Activated CD4-positive, CD25-positive, alpha-beta regulatory T cell treated with anti-CD3 and anti-CD28 coated beads, Interleukin-2, amount 50 U/mL, for 72 hours (primary cell): ENCODE measurements around the gene KCNIP1.

ENCODE experiments used
- DNase-seq: peaks from one replicate; pipeline ENCODE4 v3.0.0; 2021

Gene KCNIP1

DNA sequence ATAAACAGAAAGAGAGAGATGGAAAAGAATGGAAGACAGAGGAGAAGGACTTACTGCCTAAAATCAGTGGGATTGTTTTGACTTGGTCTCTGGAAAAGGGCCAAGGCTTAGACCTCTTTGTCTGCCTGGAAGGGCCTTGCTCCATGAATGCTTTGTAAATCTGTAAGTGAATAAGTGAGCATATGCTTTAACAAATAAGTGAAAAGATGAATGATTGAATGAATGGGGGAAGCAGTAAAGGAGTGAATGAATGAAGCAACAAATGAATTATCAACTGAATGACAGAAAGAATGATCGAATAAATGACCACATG, 5.5 kb downstream of the KCNIP1 start:
- DNase-seq = no peak

GRCh38 chr5:170510126-170510525, 6.3 kb downstream of the KCNIP1 start:
- DNase-seq = no peak

- no peak for DNase-seq
These were observed 6.7 kb downstream of the KCNIP1 start for GRCh38 chr5:170510559-170510958.

GRCh38 chr5:170511551-170512258, 7.9 kb downstream of the KCNIP1 start:
- no peak for DNase-seq

DNA sequence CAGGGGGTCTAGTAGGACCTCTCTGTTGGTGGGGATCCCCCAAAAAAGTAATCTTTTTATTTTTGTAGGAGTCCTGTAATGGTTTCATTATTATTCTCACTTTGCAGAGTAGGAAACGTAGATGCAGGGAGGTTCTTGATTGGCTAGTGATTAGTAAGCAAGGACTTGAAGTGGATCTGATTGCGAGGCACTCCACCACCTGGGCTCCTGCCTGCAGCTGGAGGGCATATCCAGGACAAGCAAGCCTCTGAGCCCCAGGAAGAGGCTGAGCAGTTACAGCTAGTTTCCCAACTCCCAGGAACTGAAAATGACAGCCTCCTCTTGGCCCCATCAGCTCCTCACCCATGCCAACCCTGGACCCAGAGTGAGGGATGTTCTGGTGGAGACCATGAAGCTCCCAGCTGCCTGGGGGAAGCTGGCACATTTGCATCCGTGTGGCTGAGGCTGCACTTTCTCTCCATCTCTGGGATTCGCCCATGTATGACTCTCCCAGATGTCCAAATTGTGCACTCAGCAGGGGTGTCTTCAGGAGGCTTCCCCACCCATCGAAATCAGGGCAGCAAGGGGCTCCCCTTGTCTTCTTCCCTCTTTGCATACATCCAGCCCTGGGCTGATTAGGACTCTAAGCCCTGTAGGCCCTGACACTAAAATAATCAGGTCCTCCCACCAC, 10.2 kb downstream of the KCNIP1 start:
- DNase-seq = no peak

GRCh38 chr5:170517411-170517810, 13.6 kb downstream of the KCNIP1 start:
- DNase-seq = no peak

- no peak for DNase-seq
These were observed 14.5 kb downstream of the KCNIP1 start for GRCh38 chr5:170518277-170518676.

- no peak for DNase-seq
These were observed 15.7 kb downstream of the KCNIP1 start for GRCh38 chr5:170519549-170519948.

- no peak for DNase-seq
These were observed 16.6 kb downstream of the KCNIP1 start for GRCh38 chr5:170520372-170520771.

- DNase-seq = no peak
These were observed 18.7 kb downstream of the KCNIP1 start for GRCh38 chr5:170522211-170523141.

DNA sequence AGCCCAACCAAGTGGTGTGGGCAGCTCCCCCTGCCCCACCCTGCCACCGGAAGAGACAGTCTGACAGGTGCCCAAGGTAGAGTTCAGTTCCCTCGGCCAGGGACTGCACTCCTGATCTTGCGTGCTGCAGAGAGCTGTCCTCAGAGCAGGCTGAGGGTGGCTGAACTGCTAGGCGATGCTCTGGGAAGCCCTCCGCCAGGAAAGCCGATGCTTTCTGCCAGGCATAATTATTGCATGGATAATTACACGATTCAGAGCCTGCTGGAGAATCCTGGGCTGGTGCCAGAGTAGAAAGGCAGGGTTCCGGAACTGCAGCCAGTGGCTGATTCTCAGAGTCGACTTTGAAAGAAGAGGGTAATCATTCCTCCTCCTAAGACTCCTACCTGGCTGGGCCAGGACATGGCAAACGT, 19.3 kb downstream of the KCNIP1 start:
- DNase-seq = no peak

DNA sequence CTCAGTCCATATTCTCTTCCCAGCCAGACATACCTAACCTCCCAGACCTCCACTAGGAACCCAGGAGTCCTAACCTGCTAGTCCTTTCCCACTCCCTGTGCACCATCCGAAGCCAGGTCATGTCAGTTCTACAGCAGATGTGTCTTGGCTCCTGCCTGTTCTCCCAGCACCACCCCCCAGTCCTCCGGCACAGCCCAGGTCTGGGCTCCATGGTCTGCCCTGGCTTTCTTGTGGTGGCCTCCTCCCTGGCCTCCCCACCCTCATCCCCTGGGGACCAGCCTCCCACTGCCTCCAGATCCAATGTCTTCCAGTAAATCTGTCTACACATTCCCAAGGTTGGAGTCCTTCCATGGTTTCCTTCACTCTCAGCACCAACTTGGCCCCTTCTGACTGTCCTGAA, 20.0 kb downstream of the KCNIP1 start:
- no peak for DNase-seq

DNA sequence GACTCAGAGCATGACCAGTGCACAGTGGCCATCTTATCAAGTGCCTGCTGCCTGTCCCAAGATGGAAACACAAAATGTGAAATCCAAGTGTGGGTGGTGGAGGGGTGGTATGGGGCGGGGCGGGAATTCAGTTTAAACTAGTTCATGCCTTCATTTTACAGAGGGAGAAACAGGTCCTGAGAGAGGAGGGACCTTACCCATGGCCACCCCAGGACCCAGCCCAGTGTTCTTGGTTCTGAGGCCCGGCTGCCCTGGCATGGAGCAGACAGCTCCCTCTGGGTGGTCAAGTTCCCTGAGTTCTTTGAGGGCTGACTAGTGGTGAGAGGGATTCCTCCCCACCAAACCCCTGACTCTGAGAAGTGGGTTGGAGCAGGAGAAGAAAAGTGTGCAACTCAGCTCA, 20.8 kb downstream of the KCNIP1 start:
- no peak for DNase-seq

- DNase-seq = no peak
These were observed 21.8 kb downstream of the KCNIP1 start for GRCh38 chr5:170525470-170526211.

GRCh38 chr5:170527991-170528390, 24.2 kb downstream of the KCNIP1 start:
- DNase-seq = no peak

DNA sequence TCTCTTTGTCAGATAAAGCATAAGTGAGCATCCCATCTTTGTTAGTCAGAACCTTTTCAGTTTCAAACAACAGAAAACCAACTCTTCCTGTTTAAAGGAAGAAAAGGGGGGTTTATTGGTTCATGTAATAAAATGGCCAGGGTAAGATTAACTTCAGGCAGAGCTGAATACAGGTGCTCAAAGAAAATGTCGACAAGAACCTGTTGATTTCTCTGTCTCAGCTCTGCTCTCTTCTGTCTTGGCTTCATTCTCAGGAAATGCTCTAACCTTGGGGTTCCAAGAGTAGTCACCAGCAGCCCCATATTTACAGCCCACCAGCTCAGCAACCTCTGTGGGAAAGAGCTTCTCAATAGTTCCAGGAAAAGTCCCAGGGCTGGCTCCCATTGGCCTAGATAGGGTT, 25.2 kb downstream of the KCNIP1 start:
- no peak for DNase-seq

GRCh38 chr5:170532935-170533334, 29.1 kb downstream of the KCNIP1 start:
- no peak for DNase-seq

- DNase-seq = no peak
These were observed 29.6 kb downstream of the KCNIP1 start for GRCh38 chr5:170533383-170533782.

DNA sequence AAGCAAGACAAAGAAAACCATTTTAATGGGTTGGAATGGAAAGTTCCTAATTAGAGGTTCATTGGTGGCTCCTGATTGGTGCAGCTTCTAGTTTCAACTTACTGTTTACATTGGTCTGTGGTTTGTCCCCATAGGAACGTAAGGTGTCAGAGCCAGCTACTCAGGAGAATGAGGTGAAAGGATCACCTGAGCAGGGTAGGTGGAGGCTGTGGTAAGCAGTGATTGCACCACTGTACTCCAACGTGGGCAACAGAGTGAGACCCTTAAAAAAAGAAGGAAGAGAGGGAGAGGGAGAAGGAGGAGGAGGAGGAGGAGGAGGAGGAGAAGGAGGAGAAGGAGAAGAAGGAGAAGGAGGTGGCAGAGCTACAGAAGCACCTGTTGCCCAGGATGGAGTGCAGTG, 30.4 kb downstream of the KCNIP1 start:
- DNase-seq = no peak

DNA sequence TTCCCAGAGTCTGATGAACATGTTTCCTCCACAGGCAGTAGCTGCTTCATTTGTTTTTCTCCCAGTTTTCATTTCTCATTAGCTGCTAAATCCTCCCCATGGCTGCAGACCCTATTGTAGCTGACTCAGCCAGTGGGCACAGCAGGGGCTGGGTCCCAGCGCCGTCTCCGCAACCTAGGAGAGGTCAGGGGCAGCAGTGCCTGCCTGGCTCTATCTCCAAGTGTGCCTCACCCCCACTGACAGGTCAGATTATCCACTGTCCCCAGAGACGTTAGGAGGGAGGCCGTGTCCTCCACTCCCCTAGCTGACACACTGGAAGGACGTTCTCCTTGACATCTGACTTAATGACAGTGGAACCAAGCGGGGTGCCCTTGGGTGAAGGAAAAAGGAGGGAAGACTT, 31.1 kb downstream of the KCNIP1 start:
- no peak for DNase-seq

GRCh38 chr5:170536525-170536924, 32.7 kb downstream of the KCNIP1 start:
- no peak for DNase-seq

- DNase-seq = no peak
These were observed 33.8 kb downstream of the KCNIP1 start for GRCh38 chr5:170537451-170538095.

DNA sequence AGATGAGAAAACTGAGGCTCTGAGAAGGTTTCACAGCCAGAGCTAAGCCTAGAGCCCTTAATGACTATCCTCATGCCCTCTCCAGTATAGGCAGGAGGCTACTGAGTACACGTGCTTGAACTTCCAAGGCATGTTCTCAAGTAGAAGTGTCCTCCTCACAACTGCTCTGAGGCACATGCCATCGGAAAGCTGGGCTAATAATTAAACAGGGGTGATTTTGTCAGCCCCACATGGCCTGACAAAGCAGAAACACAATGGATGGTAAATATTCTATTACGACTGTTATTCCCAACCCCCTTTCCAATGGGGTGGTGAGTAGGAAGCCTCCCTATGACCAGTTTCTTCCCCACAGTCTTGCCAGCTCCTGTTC, 34.3 kb downstream of the KCNIP1 start:
- DNase-seq = no peak
